Caco-2 (cell line): ENCODE results near the gene TRABD2A. TPM values are rescaled to one million over a fixed set of nuclear protein-coding genes. Genes with fewer than 3 reads are reported as not detected.

Experiments
- BruUV-seq: library from RNA; stranded (reverse); fragments of 400-500 nt; replicated peaks from 2 replicates; lab custom pipeline; 2021; lab: Mats Ljungman, UMichigan
- CTCF ChIA-PET: fragments of 300-600 bp; sonication (Branson Sonifier 250); formaldehyde crosslinking; loops from one replicate; lab custom pipeline; 2022; ENCODE audit warnings: antibody characterized with exemption; lab: Charles Lee
- POLR2A ChIA-PET: fragments of 300-600 bp; sonication (Branson Sonifier 250); formaldehyde crosslinking; loops from one replicate; lab custom pipeline; 2022; ENCODE audit warnings: antibody characterized with exemption; lab: Charles Lee
- DNase-seq, 2 experiments: peaks; one replicate each; pipeline versions ENCODE4 v3.0.0 to v3.0.0-alpha.2; 2020 to 2022
- H3K27me3 ChIP-seq: replicated peaks from 2 replicates; pipeline ENCODE4 v1.6.0; 2011; ENCODE audit warnings: low read length; ENCODE audit not compliant: control insufficient read depth, insufficient read depth
- H3K36me3 ChIP-seq: 2 replicates; pipeline ENCODE4 v1.5.1; 2011; ENCODE audit warnings: low read length; ENCODE audit not compliant: control insufficient read depth, insufficient read depth
- H3K4me1 ChIP-seq: fragments of 250-450 bp; sonication (Bioruptor Pico); 2 replicates; pipeline ENCODE4 v1.5.1; 2020; ENCODE audit warnings: mild to moderate bottlenecking
- H3K4me3 ChIP-seq: 2 replicates; pipeline ENCODE4 v1.5.1; 2011; ENCODE audit warnings: low read depth, mild to moderate bottlenecking, control low read depth, low read length
- H3K9me3 ChIP-seq: fragments of 250-450 bp; sonication (Bioruptor Pico); 2 replicates; pipeline ENCODE4 v1.5.1; 2020; ENCODE audit warnings: mild to moderate bottlenecking, moderate library complexity
- H3K27ac Mint-ChIP-seq: one replicate; pipeline ENCODE4 v1.8.0; 2022; ENCODE audit warnings: mixed read lengths; ENCODE audit not compliant: unreplicated experiment
- H3K27me3 Mint-ChIP-seq: one replicate; pipeline ENCODE4 v1.8.0; 2022; ENCODE audit warnings: mixed read lengths; ENCODE audit not compliant: insufficient read depth, unreplicated experiment
- H3K36me3 Mint-ChIP-seq: one replicate; pipeline ENCODE4 v1.8.0; 2022; ENCODE audit warnings: mild to moderate bottlenecking, mixed read lengths; ENCODE audit not compliant: insufficient read depth, unreplicated experiment
- H3K4me1 Mint-ChIP-seq: one replicate; pipeline ENCODE4 v1.8.0; 2022; ENCODE audit warnings: low read depth, mixed read lengths; ENCODE audit not compliant: unreplicated experiment
- H3K4me3 Mint-ChIP-seq: one replicate; pipeline ENCODE4 v1.8.0; 2022; ENCODE audit warnings: mild to moderate bottlenecking, moderate library complexity, mixed read lengths; ENCODE audit not compliant: unreplicated experiment
- H3K9me3 Mint-ChIP-seq: one replicate; pipeline ENCODE4 v1.8.0; 2022; ENCODE audit warnings: mixed read lengths; ENCODE audit not compliant: unreplicated experiment
- CTCF ChIP-seq, 2 experiments: fragments of 200-600 bp in 1 of 2; IDR thresholded peaks; 1 replicate in 1 of 2; 2 replicates in 1 of 2; pipeline versions ENCODE4 v1.5.1 to v1.8.0; 2011 to 2022; ENCODE audit warnings: antibody characterized with exemption in 1 of 2, control low read depth in 1 of 2, inconsistent platforms in 1 of 2, low read depth in 1 of 2, low read length in 1 of 2, mild to moderate bottlenecking in 1 of 2, moderate library complexity in 1 of 2; ENCODE audit not compliant: insufficient read depth in 1 of 2, severe bottlenecking in 1 of 2, unreplicated experiment in 1 of 2
- intact Hi-C: fragments of 100-400 bp; cut with micrococcal nuclease; formaldehyde crosslinking; loops from one replicate; pipeline ENCODE4 v1.10.0; 2022; ENCODE audit not compliant: unreplicated experiment
- total RNA-seq: library from RNA; stranded (reverse); gene quantifications from 2 replicates; pipeline ENCODE4 v1.2.3, GENCODE V29; 2022

TRABD2A gene
- total RNA-seq, 1 experiment from 2014 or later = 1.4 TPM

DNA sequence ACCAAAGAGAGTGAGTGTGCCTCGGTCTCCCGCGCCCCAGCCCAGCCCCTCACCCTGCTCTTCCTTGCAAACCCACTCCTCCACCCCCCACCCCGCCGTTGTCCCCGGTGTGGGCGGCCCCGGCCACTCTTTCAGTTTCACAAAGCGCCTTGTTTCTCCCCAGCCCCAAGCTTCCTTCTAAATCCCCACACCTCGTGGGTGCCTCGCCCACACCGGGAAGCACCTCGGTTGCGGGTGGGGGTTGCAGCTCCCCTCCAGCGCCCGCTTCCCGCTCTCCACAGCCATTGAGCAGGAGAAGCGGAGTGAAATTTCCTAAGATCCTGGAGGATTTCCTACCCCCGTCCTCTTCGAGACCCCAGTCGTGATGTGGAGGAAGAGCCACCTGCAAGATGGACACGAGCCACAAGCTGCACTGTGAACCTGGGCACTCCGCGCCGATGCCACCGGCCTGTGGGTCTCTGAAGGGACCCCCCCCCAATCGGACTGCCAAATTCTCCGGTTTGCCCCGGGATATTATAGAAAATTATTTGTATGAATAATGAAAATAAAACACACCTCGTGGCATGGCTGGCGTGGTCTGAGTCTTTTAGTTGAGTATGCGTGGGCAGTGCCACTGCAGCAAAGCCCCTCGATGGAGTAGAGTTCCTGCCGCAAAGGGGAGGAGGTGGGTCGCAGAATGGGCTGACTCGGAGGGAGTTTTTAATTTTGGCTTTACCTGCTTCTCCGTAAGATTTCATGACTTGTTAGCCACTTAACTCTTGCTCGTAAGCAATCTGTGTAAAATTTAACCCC, 25.4 kb upstream of the TRABD2A start:
- Histone ChIP-seq H3K36me3 (no peaks in the 10 kb centered on the region), H3K4me1 (peaks cover 14% of the 10 kb centered on the region), H3K4me3 (peak overlapping the region; percentile 93), H3K9me3 (no peaks in the 10 kb centered on the region), H3K27me3 (no peaks in the 10 kb centered on the region)
- H3K4me1 Mint-ChIP-seq = peaks cover 21% of the 10 kb centered on the region
- peak overlapping the region; percentile 88 for H3K4me3 Mint-ChIP-seq
- H3K27me3 Mint-ChIP-seq = no peaks in the 10 kb centered on the region
- peak overlapping the region; percentile 93 for H3K27ac Mint-ChIP-seq
- H3K36me3 Mint-ChIP-seq = peaks cover 53% of the 10 kb centered on the region
- intact Hi-C loops = loop anchor here (2.0 kb wide), 1 partner anchor 64 kb away; the partner anchor contains the start of gene KCMF1
- H3K9me3 Mint-ChIP-seq = peaks cover 22% of the 10 kb centered on the region
- DNase-seq = no peak
- ChIA-PET CTCF (interaction anchor here (0.7 kb wide), 1 partner anchor 36 kb away, joined by 7 read pairs; no protein-coding TSS in a partner anchor), POLR2A (interaction anchor here (0.5 to 0.7 kb wide), 3 partner anchors 85 to 112 kb away, joined by 3 to 9 read pairs (median 6); no protein-coding TSS in a partner anchor)
- TF ChIP-seq CTCF (IDR thresholded peaks at IDR 0.05; ENCODE audit: insufficient read depth in 1 of 2, low read depth in 1 of 2, low read length in 1 of 2, severe bottlenecking in 1 of 2, unreplicated experiment in 1 of 2) = no peak
- BruUV-seq = TSS peak; percentile 96

DNA sequence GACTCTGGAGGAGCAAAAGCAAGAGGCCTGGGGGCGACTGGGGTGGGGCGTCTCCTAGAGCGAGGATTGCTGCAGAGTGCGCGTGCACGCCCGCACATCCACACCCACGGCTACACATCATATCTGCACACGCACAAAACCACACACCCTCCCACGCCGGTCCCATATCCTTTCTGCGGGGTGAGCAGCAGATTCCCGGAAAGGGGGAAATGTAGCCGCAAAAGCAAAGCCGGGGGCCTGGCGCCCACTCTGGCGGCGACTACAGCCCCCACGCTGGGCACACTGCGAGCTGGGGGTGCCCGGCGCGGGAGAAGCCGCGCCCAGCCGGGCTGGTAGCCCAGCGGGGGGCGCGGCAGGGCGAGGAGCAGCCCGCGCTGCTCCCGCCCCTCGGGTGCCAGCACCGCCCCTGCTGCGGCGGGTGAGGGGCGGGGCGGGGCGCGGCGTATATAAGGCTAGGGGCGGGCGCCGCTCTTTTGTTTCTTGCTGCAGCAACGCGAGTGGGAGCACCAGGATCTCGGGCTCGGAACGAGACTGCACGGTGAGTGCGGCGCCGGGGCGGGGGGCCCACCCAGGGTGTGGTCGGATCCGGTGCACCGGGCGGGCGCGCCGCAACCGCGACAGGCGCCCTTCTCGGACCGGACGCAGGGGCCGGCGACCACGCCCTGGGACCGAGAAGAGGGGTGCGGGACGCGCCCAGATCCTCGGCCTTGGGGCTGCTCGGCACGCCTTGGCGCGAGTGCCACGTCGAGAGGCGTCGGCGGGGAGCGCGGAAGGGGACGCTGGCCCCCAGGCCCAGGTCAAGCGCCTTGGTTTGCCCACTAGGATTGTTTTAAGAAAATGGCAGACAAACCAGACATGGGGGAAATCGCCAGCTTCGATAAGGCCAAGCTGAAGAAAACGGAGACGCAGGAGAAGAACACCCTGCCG, 24.6 kb upstream of the TRABD2A start, which contains the start of gene TMSB10:
TSS of gene TMSB10 (plus strand) at position 476 of the 927 bp plus-strand sequence.
- Mint-ChIP-seq H3K27ac (peak within 1 kb of the TSS; percentile 93), H3K36me3 (peaks cover 53% of the 10 kb centered on the region), H3K4me3 (peak within 1 kb of the TSS; percentile 88), H3K4me1 (peaks cover 21% of the 10 kb centered on the region), H3K27me3 (no peaks in the 10 kb centered on the region), H3K9me3 (peaks cover 22% of the 10 kb centered on the region)
- BruUV-seq = no TSS peak
- intact Hi-C loops = loop anchor here (1.0 to 2.0 kb wide), 2 partner anchors 22 to 65 kb away; partner anchors contain the start of gene KCMF1
- Histone ChIP-seq H3K9me3 (no peaks in the 10 kb centered on the region), H3K4me3 (peak within 1 kb of the TSS; percentile 93), H3K4me1 (peaks cover 14% of the 10 kb centered on the region), H3K36me3 (no peaks in the 10 kb centered on the region), H3K27me3 (no peaks in the 10 kb centered on the region)
- DNase-seq = peak; percentile 88 to 92
- peak in 1 of 2 experiments; percentile 0 for TF ChIP-seq CTCF (IDR thresholded peaks at IDR 0.05; ENCODE audit: insufficient read depth in 1 of 2, low read depth in 1 of 2, low read length in 1 of 2, severe bottlenecking in 1 of 2, unreplicated experiment in 1 of 2)
- POLR2A ChIA-PET = interaction anchor here (1.2 kb wide), 1 partner anchor 15 kb away, joined by 7 read pairs; no protein-coding TSS in a partner anchor
- CTCF ChIA-PET = no interaction called here
